NCI-H2227 (cell line): ENCODE measurements around the gene PHC3.
A peak's percentile ranks its signal among the peaks of the same experiment; 100 is the strongest.

Experiments used
- DNase-seq: peaks from one replicate; lab custom pipeline; 2025; ENCODE audit not compliant: unreplicated experiment; lab: John Stamatoyannopoulos, UW

PHC3 gene

GRCh38 chr3:170044795-170045244, 136.7 kb downstream of the PHC3 start:
- no peak for DNase-seq

GRCh38 chr3:170044271-170044670, 137.3 kb downstream of the PHC3 start:
- no peak for DNase-seq

- no peak for DNase-seq
These were observed 138.0 kb downstream of the PHC3 start for GRCh38 chr3:170043506-170043905.

GRCh38 chr3:170040418-170040817, 141.1 kb downstream of the PHC3 start:
- no peak for DNase-seq

- DNase-seq, result peak; percentile 12
These were observed 143.0 kb downstream of the PHC3 start for GRCh38 chr3:170038434-170039110.
